B cell (primary cell): ENCODE measurements around the gene PPP1R10.

Source experiments
- EZH2 ChIP-seq: IDR thresholded peaks from 2 replicates; pipeline ENCODE4 v1.6.1; 2012; ENCODE audit warnings: borderline replicate concordance, low read depth, mild to moderate bottlenecking, moderate library complexity, low read length; ENCODE audit not compliant: insufficient read depth, poor library complexity, severe bottlenecking
- TF ChIP-seq, protein P1 (sequence below): fragments of 200-600 bp; IDR thresholded peaks from one replicate; pipeline ENCODE4 v1.8.0; 2022; ENCODE audit warnings: antibody characterized with exemption, mild to moderate bottlenecking

DNA sequence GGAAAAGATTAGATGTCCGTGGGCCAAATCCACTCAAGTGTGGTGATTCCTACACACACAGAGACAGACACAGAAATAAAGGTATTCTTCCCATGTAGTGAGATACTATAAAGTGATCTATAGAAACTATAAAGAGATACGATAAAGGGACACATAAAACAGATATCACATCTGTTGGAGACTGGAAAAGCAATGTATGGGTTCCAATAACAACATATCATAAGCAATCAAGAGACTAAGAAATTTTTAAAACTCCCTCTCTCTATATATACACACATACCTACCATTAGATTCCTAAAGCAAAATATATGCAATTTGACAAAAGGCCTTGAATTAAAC is 5.2 kb downstream of the PPP1R10 start:
- TF ChIP-seq, protein P1, sequence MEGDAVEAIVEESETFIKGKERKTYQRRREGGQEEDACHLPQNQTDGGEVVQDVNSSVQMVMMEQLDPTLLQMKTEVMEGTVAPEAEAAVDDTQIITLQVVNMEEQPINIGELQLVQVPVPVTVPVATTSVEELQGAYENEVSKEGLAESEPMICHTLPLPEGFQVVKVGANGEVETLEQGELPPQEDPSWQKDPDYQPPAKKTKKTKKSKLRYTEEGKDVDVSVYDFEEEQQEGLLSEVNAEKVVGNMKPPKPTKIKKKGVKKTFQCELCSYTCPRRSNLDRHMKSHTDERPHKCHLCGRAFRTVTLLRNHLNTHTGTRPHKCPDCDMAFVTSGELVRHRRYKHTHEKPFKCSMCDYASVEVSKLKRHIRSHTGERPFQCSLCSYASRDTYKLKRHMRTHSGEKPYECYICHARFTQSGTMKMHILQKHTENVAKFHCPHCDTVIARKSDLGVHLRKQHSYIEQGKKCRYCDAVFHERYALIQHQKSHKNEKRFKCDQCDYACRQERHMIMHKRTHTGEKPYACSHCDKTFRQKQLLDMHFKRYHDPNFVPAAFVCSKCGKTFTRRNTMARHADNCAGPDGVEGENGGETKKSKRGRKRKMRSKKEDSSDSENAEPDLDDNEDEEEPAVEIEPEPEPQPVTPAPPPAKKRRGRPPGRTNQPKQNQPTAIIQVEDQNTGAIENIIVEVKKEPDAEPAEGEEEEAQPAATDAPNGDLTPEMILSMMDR: no peak
- TF ChIP-seq EZH2: no peak
